Stimulated activated CD4-positive, alpha-beta T cell treated with anti-CD3 and anti-CD28 coated beads, TNF-alpha, amount 100 ng/mL, for 24 hours (primary cell): ENCODE measurements around the gene SPESP1.
"Not testable (repeated sequence)": the region's sequence is repeated elsewhere in the genome, so short reads cannot be mapped to it uniquely, and the experiment has no call there.

ENCODE experiments used
- DNase-seq, 3 experiments: peaks; one replicate each; pipeline ENCODE4 v3.0.0-alpha.2; 2020; ENCODE audit warnings: low read depth in 3 of 3

SPESP1 gene

GRCh38 chr15:68963719-68964118 lies 33.4 kb downstream of the SPESP1 start:
- DNase-seq = not testable (repeated sequence)

- no peak for DNase-seq
Observed at GRCh38 chr15:68966996-68967395, 36.7 kb downstream of the SPESP1 start.

GRCh38 chr15:68967948-68968347 lies 37.6 kb downstream of the SPESP1 start:
- no peak for DNase-seq

GRCh38 chr15:68969298-68969697 lies 39.0 kb downstream of the SPESP1 start:
- DNase-seq = no peak

GRCh38 chr15:68972201-68973065 lies 42.1 kb downstream of the SPESP1 start:
- DNase-seq = no peak

- DNase-seq = not testable (repeated sequence)
Observed at GRCh38 chr15:68975651-68976160, 45.4 kb downstream of the SPESP1 start.

GRCh38 chr15:68977426-68977825 lies 47.1 kb downstream of the SPESP1 start:
- DNase-seq = not testable (repeated sequence)

GRCh38 chr15:68979006-68979405 lies 48.7 kb downstream of the SPESP1 start:
- no peak for DNase-seq

GRCh38 chr15:68979816-68980215 lies 49.5 kb downstream of the SPESP1 start:
- no peak for DNase-seq

- no peak for DNase-seq
Observed at GRCh38 chr15:68980786-68981185, 50.5 kb downstream of the SPESP1 start.

GRCh38 chr15:68981941-68982340 lies 51.6 kb downstream of the SPESP1 start:
- no peak for DNase-seq

- no peak for DNase-seq
Observed at GRCh38 chr15:68982976-68983563, 52.7 kb downstream of the SPESP1 start.

- DNase-seq = no peak
Observed at GRCh38 chr15:68983961-68984481, 53.7 kb downstream of the SPESP1 start.

GRCh38 chr15:68984586-68984985 lies 54.3 kb downstream of the SPESP1 start:
- no peak for DNase-seq

- no peak for DNase-seq
Observed at GRCh38 chr15:68985361-68985891, 55.1 kb downstream of the SPESP1 start.

- no peak for DNase-seq
Observed at GRCh38 chr15:68986322-68986721, 56.0 kb downstream of the SPESP1 start.

- DNase-seq = no peak
Observed at GRCh38 chr15:68987120-68987519, 56.8 kb downstream of the SPESP1 start.

GRCh38 chr15:68987676-68988075 lies 57.4 kb downstream of the SPESP1 start:
- DNase-seq = no peak

- no peak for DNase-seq
Observed at GRCh38 chr15:68989541-68990230, 59.4 kb downstream of the SPESP1 start.

GRCh38 chr15:68990231-68990991 lies 60.1 kb downstream of the SPESP1 start:
- DNase-seq = no peak

GRCh38 chr15:68990992-68991500 lies 60.7 kb downstream of the SPESP1 start:
- no peak for DNase-seq
